Measurements from ENCODE around the gene PRF1.
A peak's percentile ranks its signal among the peaks of the same experiment; 100 is the strongest.
"Not testable (repeated sequence)": the region's sequence is repeated elsewhere in the genome, so short reads cannot be mapped to it uniquely, and the experiment has no call there.

The PRF1 gene

GRCh38 chr10:70602665-70603448 lies at the start of gene PRF1:
Gene PRF1 (minus strand): TSS chr10:70602741. CDS start chr10:70600902, 1,839 bp downstream.
- DNase-seq (ENCODE audit: low read depth): no peak

GRCh38 chr10:70651661-70652060 lies 49.1 kb upstream of the PRF1 start:
- no peak for DNase-seq (ENCODE audit: low read depth)

GRCh38 chr10:70650718-70651117 lies 48.2 kb upstream of the PRF1 start:
- no peak for DNase-seq (ENCODE audit: low read depth)

- DNase-seq (ENCODE audit: low read depth): no peak
These were observed 47.6 kb upstream of the PRF1 start for GRCh38 chr10:70650104-70650503.

GRCh38 chr10:70649526-70649925 lies 47.0 kb upstream of the PRF1 start:
- no peak for DNase-seq (ENCODE audit: low read depth)

- no peak for DNase-seq (ENCODE audit: low read depth)
These were observed 45.9 kb upstream of the PRF1 start for GRCh38 chr10:70648427-70648826.

GRCh38 chr10:70647086-70647485 lies 44.5 kb upstream of the PRF1 start:
- DNase-seq (ENCODE audit: low read depth): no peak

GRCh38 chr10:70644959-70645358 lies 42.4 kb upstream of the PRF1 start:
- not testable (repeated sequence) for DNase-seq (ENCODE audit: low read depth)

- DNase-seq (ENCODE audit: low read depth): not testable (repeated sequence)
These were observed 40.7 kb upstream of the PRF1 start for GRCh38 chr10:70643272-70643671.

- DNase-seq (ENCODE audit: low read depth): not testable (repeated sequence)
These were observed 37.3 kb upstream of the PRF1 start for GRCh38 chr10:70639640-70640383.

- not testable (repeated sequence) for DNase-seq (ENCODE audit: low read depth)
These were observed 32.0 kb upstream of the PRF1 start for GRCh38 chr10:70634515-70634914.

- no peak for DNase-seq (ENCODE audit: low read depth)
These were observed 31.5 kb upstream of the PRF1 start for GRCh38 chr10:70634011-70634410.

- not testable (repeated sequence) for DNase-seq (ENCODE audit: low read depth)
These were observed 29.2 kb upstream of the PRF1 start for GRCh38 chr10:70631735-70632134.

GRCh38 chr10:70629338-70629737 lies 26.8 kb upstream of the PRF1 start:
- DNase-seq (ENCODE audit: low read depth): no peak

GRCh38 chr10:70626056-70626455 lies 23.5 kb upstream of the PRF1 start:
- no peak for DNase-seq (ENCODE audit: low read depth)

GRCh38 chr10:70622981-70623844 lies 20.7 kb upstream of the PRF1 start:
- DNase-seq (ENCODE audit: low read depth): no peak

GRCh38 chr10:70622541-70622940 lies 20.0 kb upstream of the PRF1 start:
- DNase-seq (ENCODE audit: low read depth): no peak

GRCh38 chr10:70621503-70622078 lies 19.1 kb upstream of the PRF1 start:
- DNase-seq (ENCODE audit: low read depth): no peak

- no peak for DNase-seq (ENCODE audit: low read depth)
These were observed 17.4 kb upstream of the PRF1 start for GRCh38 chr10:70620020-70620289.

GRCh38 chr10:70619271-70620019 lies 16.9 kb upstream of the PRF1 start:
- peak; percentile 13 for DNase-seq (ENCODE audit: low read depth)

- DNase-seq (ENCODE audit: low read depth): no peak
These were observed 16.1 kb upstream of the PRF1 start for GRCh38 chr10:70618663-70619062.
